DND-41 (cell line): ENCODE results near the gene TMEM119.

Experiments used
- ATAC-seq: fragments of 200-7000 bp; cut with Tn5 transposase; 3 replicates; pipeline ENCODE4 v1.9.1; 2021; ENCODE audit warnings: low read depth; ENCODE audit not compliant: insufficient read depth
- DNase-seq: peaks from one replicate; pipeline ENCODE4 v3.0.0-alpha.2; 2020
- H2AFZ ChIP-seq: 2 replicates; pipeline ENCODE4 v1.6.0; 2012; ENCODE audit warnings: low read depth, low read length
- H3K27ac ChIP-seq: 2 replicates; pipeline ENCODE4 v1.5.1; 2012; ENCODE audit warnings: low read length, inconsistent platforms
- H3K27me3 ChIP-seq: fragments of 200-600 bp; sonication (generic); 2 replicates; pipeline ENCODE4 v1.6.0; 2012; ENCODE audit warnings: low read length, mild to moderate bottlenecking, inconsistent platforms; ENCODE audit not compliant: insufficient read depth, poor library complexity
- H3K36me3 ChIP-seq: 2 replicates; pipeline ENCODE4 v1.5.1; 2012; ENCODE audit warnings: low read length, inconsistent platforms; ENCODE audit not compliant: insufficient read depth
- H3K4me1 ChIP-seq: 2 replicates; pipeline ENCODE4 v1.5.1; 2012; ENCODE audit warnings: mild to moderate bottlenecking, low read length; ENCODE audit not compliant: insufficient read depth
- H3K4me2 ChIP-seq: 2 replicates; pipeline ENCODE4 v1.6.0; 2012; ENCODE audit warnings: mild to moderate bottlenecking, moderate library complexity, low read length, inconsistent platforms; ENCODE audit not compliant: insufficient read depth
- H3K4me3 ChIP-seq, 2 experiments: fragments of 200-600 bp in 1 of 2; shearing (Covaris generic) in 1 of 2; 2 replicates each; pipeline ENCODE4 v1.5.1; 2012 to 2016; ENCODE audit warnings: inconsistent platforms in 2 of 2, low read length in 2 of 2, mild to moderate bottlenecking in 2 of 2, low read depth in 1 of 2, moderate library complexity in 1 of 2
- H3K79me2 ChIP-seq: 2 replicates; pipeline ENCODE4 v1.6.0; 2012; ENCODE audit warnings: low read length, inconsistent platforms; ENCODE audit not compliant: insufficient read depth
- H3K9ac ChIP-seq: 2 replicates; pipeline ENCODE4 v1.6.0; 2012; ENCODE audit warnings: low read depth, mild to moderate bottlenecking, inconsistent platforms, low read length, moderate library complexity
- H3K9me3 ChIP-seq: 2 replicates; pipeline ENCODE4 v1.5.1; 2012; ENCODE audit warnings: low read length, moderate library complexity, mild to moderate bottlenecking, inconsistent platforms; ENCODE audit not compliant: insufficient read depth, severe bottlenecking
- H4K20me1 ChIP-seq: 2 replicates; pipeline ENCODE4 v1.6.0; 2012; ENCODE audit warnings: low read length; ENCODE audit not compliant: insufficient read depth
- CTCF ChIP-seq: IDR thresholded peaks from 2 replicates; pipeline ENCODE4 v1.5.1; 2012; ENCODE audit warnings: borderline replicate concordance, low read length, moderate library complexity, mild to moderate bottlenecking; ENCODE audit not compliant: poor library complexity, severe bottlenecking; ENCODE audit errors: extremely low read depth
- EZH2 ChIP-seq: IDR thresholded peaks from 3 replicates; pipeline ENCODE4 v1.6.1; 2012; ENCODE audit warnings: borderline replicate concordance, low read depth, mild to moderate bottlenecking, moderate library complexity, low read length, inconsistent platforms; ENCODE audit not compliant: severe bottlenecking

TMEM119 gene

DNA sequence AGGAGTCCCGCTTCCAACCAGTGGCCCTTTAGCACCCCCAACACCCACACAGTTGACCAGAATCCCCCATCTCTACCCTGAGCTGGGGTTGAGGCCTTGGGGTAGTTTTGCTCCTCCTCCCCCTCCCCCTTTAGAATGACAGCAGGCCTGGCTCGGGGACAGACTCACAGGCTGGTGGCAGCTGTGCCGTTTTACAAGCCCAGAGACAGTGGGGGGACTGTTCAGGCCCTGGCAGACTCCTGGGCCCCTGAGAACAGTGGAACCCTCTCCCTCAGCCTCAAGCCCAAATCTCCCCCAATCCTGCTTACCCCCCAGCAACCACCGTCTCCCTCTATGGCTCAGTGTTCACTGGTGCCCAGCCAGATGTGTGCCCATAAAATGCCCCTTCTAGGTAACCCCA lies 10.1 kb downstream of the TMEM119 start:
- Histone ChIP-seq H3K9ac (no peak overlapping the region), H3K4me1 (no peaks in the 10 kb centered on the region), H3K79me2 (no peaks in the 10 kb centered on the region), H3K4me3 (no peak overlapping the region), H3K36me3 (no peaks in the 10 kb centered on the region), H3K27me3 (no peaks in the 10 kb centered on the region), H4K20me1 (no peaks in the 10 kb centered on the region), H2AFZ (no peak overlapping the region), H3K9me3 (no peaks in the 10 kb centered on the region), H3K4me2 (no peak overlapping the region), H3K27ac (no peak overlapping the region)
- DNase-seq (no peak), ATAC-seq (no peak)
- TF ChIP-seq EZH2, result no peak
- no peak for TF ChIP-seq CTCF

- Histone ChIP-seq H3K9ac (no peak overlapping the region), H3K9me3 (no peaks in the 10 kb centered on the region)
These were observed 11.6 kb downstream of the TMEM119 start for GRCh38 chr12:108586306-108586705.

DNA sequence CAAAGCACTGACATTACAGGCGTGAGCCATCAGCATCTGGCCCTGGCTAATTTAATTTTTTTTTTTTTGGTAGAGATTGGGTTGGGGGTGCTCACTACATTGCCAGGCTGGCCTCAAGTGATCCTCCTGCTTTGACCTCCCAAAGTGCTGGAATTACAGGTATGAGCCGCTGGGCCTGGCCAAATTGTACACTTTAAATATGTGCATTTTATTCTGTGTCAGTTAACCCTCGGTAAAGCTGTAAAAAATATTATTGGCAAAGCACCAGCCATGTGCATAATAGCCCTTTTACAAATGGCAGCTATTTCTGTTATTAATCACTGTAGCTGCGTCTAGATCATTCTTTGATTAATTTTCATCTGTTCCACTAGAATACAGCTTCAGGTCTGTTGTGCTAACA lies 12.0 kb downstream of the TMEM119 start:
- no peak overlapping the region for H3K4me2 ChIP-seq
- no peak for DNase-seq
- H2AFZ ChIP-seq, result no peak overlapping the region
- no peaks in the 10 kb centered on the region for H3K36me3 ChIP-seq
- H3K4me1 ChIP-seq, result no peaks in the 10 kb centered on the region
- H3K9ac ChIP-seq, result no peak overlapping the region
- no peaks in the 10 kb centered on the region for H4K20me1 ChIP-seq
- no peak for ATAC-seq
- H3K27ac ChIP-seq, result no peak overlapping the region
- TF ChIP-seq CTCF (no peak), EZH2 (no peak)
- H3K79me2 ChIP-seq, result no peaks in the 10 kb centered on the region
- no peak overlapping the region for H3K4me3 ChIP-seq
- no peaks in the 10 kb centered on the region for H3K9me3 ChIP-seq
- no peaks in the 10 kb centered on the region for H3K27me3 ChIP-seq

More at GRCh38 chr12:108586306-108586705, 11.6 kb downstream of the TMEM119 start:
- no peak overlapping the region for H3K4me2 ChIP-seq
- no peaks in the 10 kb centered on the region for H3K27me3 ChIP-seq
- H4K20me1 ChIP-seq, result no peaks in the 10 kb centered on the region
- DNase-seq, result no peak
- no peak overlapping the region for H3K27ac ChIP-seq
- H3K4me1 ChIP-seq, result no peaks in the 10 kb centered on the region
- no peak for ATAC-seq
- H3K36me3 ChIP-seq, result no peaks in the 10 kb centered on the region
- H3K4me3 ChIP-seq, result no peak overlapping the region
- H3K79me2 ChIP-seq, result no peaks in the 10 kb centered on the region
- H2AFZ ChIP-seq, result no peak overlapping the region
- TF ChIP-seq EZH2 (no peak), CTCF (no peak)

GRCh38 chr12:108584456-108585065 lies 13.3 kb downstream of the TMEM119 start:
- Histone ChIP-seq H3K9ac (no peak overlapping the region), H3K79me2 (no peaks in the 10 kb centered on the region), H3K36me3 (no peaks in the 10 kb centered on the region), H2AFZ (no peak overlapping the region), H3K27me3 (no peaks in the 10 kb centered on the region), H4K20me1 (no peaks in the 10 kb centered on the region), H3K4me1 (no peaks in the 10 kb centered on the region), H3K27ac (no peak overlapping the region), H3K4me2 (no peak overlapping the region), H3K9me3 (no peaks in the 10 kb centered on the region), H3K4me3 (no peak overlapping the region)
- DNase-seq (no peak), ATAC-seq (no peak)
- TF ChIP-seq CTCF (no peak), EZH2 (no peak)
